OCI-LY7 (cell line): Measurements from ENCODE around the gene TTC31.

Experiments
- EZH2phosphoT487 ChIP-seq: fragments of 200-600 bp; sonication (generic); IDR thresholded peaks from 2 replicates; pipeline ENCODE4 v1.6.1; 2018; ENCODE audit warnings: low read depth, borderline replicate concordance, mild to moderate bottlenecking, mixed run types, antibody characterized with exemption, low read length, moderate library complexity, mixed read lengths
- TF ChIP-seq, protein P1 (sequence below): fragments of 200-600 bp; sonication (generic); conservative IDR thresholded peaks from 2 replicates; pipeline ENCODE4 v1.5.1; 2014; ENCODE audit warnings: mild to moderate bottlenecking, antibody characterized with exemption, low read length, moderate library complexity, mixed read lengths

DNA sequence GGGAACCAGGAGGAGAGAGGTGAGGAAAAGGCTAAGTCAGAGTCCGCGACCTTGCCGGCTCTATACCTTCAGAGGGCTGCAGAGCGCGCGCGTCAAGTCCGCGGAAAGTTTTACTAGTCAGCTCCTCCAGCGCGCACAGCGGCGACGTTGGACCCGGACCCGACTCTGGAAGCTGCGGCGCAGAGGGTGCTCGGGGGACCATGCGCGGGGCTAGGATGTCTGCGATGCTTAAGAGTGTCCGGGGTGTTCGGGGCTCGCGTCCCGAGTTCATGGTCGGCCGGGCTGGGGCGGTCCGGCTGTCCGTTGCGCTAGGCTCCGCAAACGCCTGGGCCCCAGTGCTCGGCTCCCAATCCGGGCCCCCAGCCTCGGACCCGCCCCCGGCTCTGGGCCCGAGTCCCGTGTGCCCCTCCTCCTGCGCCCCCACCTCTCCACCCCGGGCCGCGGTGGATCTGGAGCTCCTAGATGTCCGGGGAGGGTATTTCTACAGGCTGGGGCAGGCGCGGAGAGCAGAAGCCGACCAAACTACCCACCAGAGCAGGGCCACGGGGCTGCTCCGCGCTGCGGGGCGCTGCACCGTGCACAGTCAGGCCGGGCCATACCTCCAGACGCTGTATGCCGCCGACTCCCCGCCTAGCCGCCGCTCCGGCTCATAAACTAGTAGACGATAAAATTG lies 16.5 kb downstream of the TTC31 start, which contains the start of gene LBX2:
- TF ChIP-seq, protein P1, sequence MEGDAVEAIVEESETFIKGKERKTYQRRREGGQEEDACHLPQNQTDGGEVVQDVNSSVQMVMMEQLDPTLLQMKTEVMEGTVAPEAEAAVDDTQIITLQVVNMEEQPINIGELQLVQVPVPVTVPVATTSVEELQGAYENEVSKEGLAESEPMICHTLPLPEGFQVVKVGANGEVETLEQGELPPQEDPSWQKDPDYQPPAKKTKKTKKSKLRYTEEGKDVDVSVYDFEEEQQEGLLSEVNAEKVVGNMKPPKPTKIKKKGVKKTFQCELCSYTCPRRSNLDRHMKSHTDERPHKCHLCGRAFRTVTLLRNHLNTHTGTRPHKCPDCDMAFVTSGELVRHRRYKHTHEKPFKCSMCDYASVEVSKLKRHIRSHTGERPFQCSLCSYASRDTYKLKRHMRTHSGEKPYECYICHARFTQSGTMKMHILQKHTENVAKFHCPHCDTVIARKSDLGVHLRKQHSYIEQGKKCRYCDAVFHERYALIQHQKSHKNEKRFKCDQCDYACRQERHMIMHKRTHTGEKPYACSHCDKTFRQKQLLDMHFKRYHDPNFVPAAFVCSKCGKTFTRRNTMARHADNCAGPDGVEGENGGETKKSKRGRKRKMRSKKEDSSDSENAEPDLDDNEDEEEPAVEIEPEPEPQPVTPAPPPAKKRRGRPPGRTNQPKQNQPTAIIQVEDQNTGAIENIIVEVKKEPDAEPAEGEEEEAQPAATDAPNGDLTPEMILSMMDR, result no peak
- no peak for TF ChIP-seq EZH2phosphoT487
